H1 (cell line): ENCODE data around the gene R3HCC1L. TPM values are rescaled to one million over a fixed set of nuclear protein-coding genes. Genes with fewer than 3 reads are reported as not detected.
A peak's percentile ranks its signal among the peaks of the same experiment; 100 is the strongest.

ENCODE experiments used
- ASH2L ChIP-seq: fragments of 200-600, 300-600 bp; sonication (generic); IDR thresholded peaks from one replicate; pipeline ENCODE4 v1.7.1; 2017; ENCODE audit warnings: low read length
- CHD7 ChIP-seq: fragments of 300-600 bp; sonication (generic); IDR thresholded peaks from 2 replicates; pipeline ENCODE4 v1.7.1; 2012; ENCODE audit warnings: low read length, moderate library complexity, mild to moderate bottlenecking, inconsistent platforms; ENCODE audit not compliant: insufficient replicate concordance
- CTCF ChIP-seq, 3 experiments: IDR thresholded peaks; 1 replicate in 2 of 3; 2 replicates in 1 of 3; pipeline versions ENCODE4 v1.5.1 to v1.6.1; 2011; ENCODE audit warnings: low read length in 3 of 3, mild to moderate bottlenecking in 3 of 3, inconsistent platforms in 2 of 3, low read depth in 1 of 3, moderate library complexity in 1 of 3; ENCODE audit not compliant: insufficient read depth in 1 of 3; ENCODE audit errors: control extremely low read depth in 1 of 3
- JUND ChIP-seq: IDR thresholded peaks from 2 replicates; pipeline ENCODE4 v1.6.1; 2011; ENCODE audit warnings: mild to moderate bottlenecking, improper control_type of control experiment, low read length
- RFX5 ChIP-seq: IDR thresholded peaks from 2 replicates; pipeline ENCODE4 v1.6.1; 2011; ENCODE audit warnings: low read depth, low read length, improper control_type of control experiment, borderline replicate concordance
- SP4 ChIP-seq: IDR thresholded peaks from 2 replicates; pipeline ENCODE4 v1.6.1; 2012; ENCODE audit warnings: low read length, inconsistent platforms
- USF2 ChIP-seq: IDR thresholded peaks from 2 replicates; pipeline ENCODE4 v1.6.1; 2011; ENCODE audit warnings: low read length, improper control_type of control experiment
- ZNF274 ChIP-seq: IDR thresholded peaks from 2 replicates; pipeline ENCODE4 v1.7.0; 2012; ENCODE audit warnings: low read length, borderline replicate concordance; ENCODE audit errors: extremely low read depth
- polyA plus RNA-seq, 7 experiments: library from polyadenylated mRNA; depleted of rRNA in 3 of 7; stranded (reverse) in 5 of 7; unstranded in 2 of 7; fragments of >200 nt in 5 of 7; fragments of 200-250 nt in 2 of 7; gene quantifications; 1 replicate in 5 of 7; 2 replicates in 1 of 7; 4 replicates in 1 of 7; pipeline versions ENCODE4 v1.2.1 to v1.2.3, GENCODE V29; 2011 to 2013; ENCODE audit warnings: missing spikeins in 2 of 7, mixed read lengths in 2 of 7
- total RNA-seq: library from RNA; stranded (reverse); fragmentation: NEBNext Ultra II Directional; extraction: Animal tissue kit (Norgen Biotek cat#: 25700); gene quantifications from 2 replicates; pipeline ENCODE4 v1.2.1, GENCODE V29; 2021

R3HCC1L gene
- total and polyA plus RNA-seq, 2 of the 8 experiments (the other 6 are each of a cell fraction or from before 2014, with no cell fraction given) = 6.9 to 13.9 TPM

GRCh38 chr10:98242823-98243222 is 108.4 kb downstream of the R3HCC1L start (continued):
- TF ChIP-seq CHD7 (no peak), ZNF274 (no peak), SP4 (no peak), CTCF (IDR thresholded peaks at IDR 0.05; ENCODE audit: control extremely low read depth in 1 of 3, insufficient read depth in 1 of 3, low read depth in 1 of 3, low read length in 3 of 3) (peak in 2 of 3 experiments; percentile 30 to 50; a peak in 2 of 4 replicates), ASH2L (no peak), JUND (no peak), RFX5 (no peak), USF2 (no peak)
